Stomach smooth muscle (tissue), 2 donors: Measurements from ENCODE around the gene UST.

Source experiments
- H3K27ac ChIP-seq: one replicate; pipeline ENCODE4 v1.7.0; 2013; ENCODE audit warnings: mild to moderate bottlenecking, low read length, inconsistent platforms
- H3K27me3 ChIP-seq, 2 donors: one replicate each; pipeline ENCODE4 v1.7.0; 2013; ENCODE audit warnings: low read length in 2 of 2; ENCODE audit not compliant: insufficient read depth in 2 of 2, control insufficient read depth in 1 of 2
- H3K36me3 ChIP-seq, 2 donors: one replicate each; pipeline ENCODE4 v1.7.0; 2013; ENCODE audit warnings: low read length in 2 of 2; ENCODE audit not compliant: control insufficient read depth in 2 of 2, insufficient read depth in 2 of 2
- H3K4me1 ChIP-seq: one replicate; pipeline ENCODE4 v1.7.0; 2013; ENCODE audit warnings: low read length; ENCODE audit not compliant: control insufficient read depth, insufficient read depth
- H3K4me3 ChIP-seq, 2 donors: one replicate each; pipeline ENCODE4 v1.7.0; 2013; ENCODE audit warnings: low read length in 2 of 2
- H3K9ac ChIP-seq, 2 donors: one replicate each; pipeline ENCODE4 v1.7.0; 2013; ENCODE audit warnings: low read length in 2 of 2, mild to moderate bottlenecking in 1 of 2
- H3K9me3 ChIP-seq, 2 donors: one replicate each; pipeline ENCODE4 v1.7.0; 2013; ENCODE audit warnings: low read length in 2 of 2; ENCODE audit not compliant: control insufficient read depth in 2 of 2
- donor health status: healthy.
- donor health status: Pancreatic carcinoma.

UST gene

GRCh38 chr6:148928811-148929210, 182.0 kb downstream of the UST start:
- H3K4me3 ChIP-seq: no peak overlapping the region
- no peak overlapping the region for H3K9ac ChIP-seq
- no peaks in the 10 kb centered on the region for H3K4me1 ChIP-seq
- no peak overlapping the region for H3K27ac ChIP-seq
- H3K9me3 ChIP-seq: no peaks in the 10 kb centered on the region
- H3K27me3 ChIP-seq: no peaks in the 10 kb centered on the region
- H3K36me3 ChIP-seq: no peaks in the 10 kb centered on the region

- Histone ChIP-seq H3K4me1 (peaks cover 2% of the 10 kb centered on the region), H3K27ac (no peak overlapping the region), H3K4me3 (no peak overlapping the region), H3K27me3 (no peaks in the 10 kb centered on the region), H3K36me3 (no peaks in the 10 kb centered on the region), H3K9me3 (no peaks in the 10 kb centered on the region), H3K9ac (no peak overlapping the region)
Measured at GRCh38 chr6:148932208-148932607, 185.4 kb downstream of the UST start.

- no peak overlapping the region for H3K27ac ChIP-seq
- H3K27me3 ChIP-seq: no peaks in the 10 kb centered on the region
- H3K9ac ChIP-seq: no peak overlapping the region
- H3K4me1 ChIP-seq: peaks cover 2% of the 10 kb centered on the region
- H3K4me3 ChIP-seq: no peak overlapping the region
- H3K36me3 ChIP-seq: no peaks in the 10 kb centered on the region
- no peaks in the 10 kb centered on the region for H3K9me3 ChIP-seq
Measured at GRCh38 chr6:148932731-148933130, 185.9 kb downstream of the UST start.

GRCh38 chr6:148934539-148934938, 187.7 kb downstream of the UST start:
- Histone ChIP-seq H3K36me3 (no peaks in the 10 kb centered on the region), H3K9ac (no peak overlapping the region), H3K4me3 (no peak overlapping the region), H3K27me3 (no peaks in the 10 kb centered on the region), H3K4me1 (peaks cover 2% of the 10 kb centered on the region), H3K9me3 (no peaks in the 10 kb centered on the region), H3K27ac (no peak overlapping the region)

GRCh38 chr6:148934961-148935360, 188.1 kb downstream of the UST start:
- H3K27ac ChIP-seq: no peak overlapping the region
- H3K4me3 ChIP-seq: no peak overlapping the region
- no peak overlapping the region for H3K9ac ChIP-seq
- H3K9me3 ChIP-seq: no peaks in the 10 kb centered on the region
- no peaks in the 10 kb centered on the region for H3K27me3 ChIP-seq
- H3K36me3 ChIP-seq: no peaks in the 10 kb centered on the region
- peaks cover 2% of the 10 kb centered on the region for H3K4me1 ChIP-seq

GRCh38 chr6:148935705-148936435, 189.0 kb downstream of the UST start:
- no peaks in the 10 kb centered on the region for H3K36me3 ChIP-seq
- no peaks in the 10 kb centered on the region for H3K9me3 ChIP-seq
- no peak overlapping the region for H3K4me3 ChIP-seq
- H3K9ac ChIP-seq: no peak overlapping the region
- no peaks in the 10 kb centered on the region for H3K27me3 ChIP-seq
- H3K27ac ChIP-seq: no peak overlapping the region
- H3K4me1 ChIP-seq: peaks cover 2% of the 10 kb centered on the region

GRCh38 chr6:148943451-148943850, 196.6 kb downstream of the UST start:
- Histone ChIP-seq H3K9ac (no peak overlapping the region), H3K4me3 (no peak overlapping the region), H3K36me3 (peaks cover 0 to 4% of the 10 kb centered on the region in 2 donors), H3K9me3 (no peaks in the 10 kb centered on the region), H3K27me3 (no peaks in the 10 kb centered on the region), H3K27ac (no peak overlapping the region), H3K4me1 (peaks cover 2% of the 10 kb centered on the region)

- Histone ChIP-seq H3K27me3 (no peaks in the 10 kb centered on the region), H3K4me1 (peaks cover 2% of the 10 kb centered on the region), H3K4me3 (no peak overlapping the region), H3K27ac (no peak overlapping the region), H3K9me3 (no peaks in the 10 kb centered on the region), H3K36me3 (peaks cover 0 to 4% of the 10 kb centered on the region in 2 donors), H3K9ac (no peak overlapping the region)
Measured at GRCh38 chr6:148944608-148945007, 197.8 kb downstream of the UST start.

- Histone ChIP-seq H3K9me3 (no peaks in the 10 kb centered on the region), H3K9ac (no peak overlapping the region), H3K27me3 (no peaks in the 10 kb centered on the region), H3K27ac (no peak overlapping the region), H3K4me1 (peaks cover 2% of the 10 kb centered on the region), H3K36me3 (peaks cover 0 to 4% of the 10 kb centered on the region in 2 donors), H3K4me3 (no peak overlapping the region)
Measured at GRCh38 chr6:148945301-148946021, 198.6 kb downstream of the UST start.

- no peak overlapping the region for H3K9ac ChIP-seq
- H3K27ac ChIP-seq: no peak overlapping the region
Measured at GRCh38 chr6:148947621-148948444, 201.0 kb downstream of the UST start.

More at GRCh38 chr6:148947621-148948444, 201.0 kb downstream of the UST start:
- no peak overlapping the region for H3K4me3 ChIP-seq
- H3K27me3 ChIP-seq: no peaks in the 10 kb centered on the region
- H3K36me3 ChIP-seq: no peaks in the 10 kb centered on the region
- no peaks in the 10 kb centered on the region for H3K9me3 ChIP-seq
- H3K4me1 ChIP-seq: peaks cover 9% of the 10 kb centered on the region
